GM12873 (cell line): ENCODE measurements around the gene GPC5.

ENCODE experiments used
- TF ChIP-seq, protein P1 (sequence below): IDR thresholded peaks from 2 replicates; pipeline ENCODE4 v1.5.1; 2012; ENCODE audit warnings: low read depth, mild to moderate bottlenecking, moderate library complexity, low read length, control low read depth; ENCODE audit not compliant: insufficient read depth; ENCODE audit errors: missing control alignments

The GPC5 gene

GRCh38 chr13:91355099-91355825 is 43.2 kb upstream of the GPC5 start:
- TF ChIP-seq, protein P1, sequence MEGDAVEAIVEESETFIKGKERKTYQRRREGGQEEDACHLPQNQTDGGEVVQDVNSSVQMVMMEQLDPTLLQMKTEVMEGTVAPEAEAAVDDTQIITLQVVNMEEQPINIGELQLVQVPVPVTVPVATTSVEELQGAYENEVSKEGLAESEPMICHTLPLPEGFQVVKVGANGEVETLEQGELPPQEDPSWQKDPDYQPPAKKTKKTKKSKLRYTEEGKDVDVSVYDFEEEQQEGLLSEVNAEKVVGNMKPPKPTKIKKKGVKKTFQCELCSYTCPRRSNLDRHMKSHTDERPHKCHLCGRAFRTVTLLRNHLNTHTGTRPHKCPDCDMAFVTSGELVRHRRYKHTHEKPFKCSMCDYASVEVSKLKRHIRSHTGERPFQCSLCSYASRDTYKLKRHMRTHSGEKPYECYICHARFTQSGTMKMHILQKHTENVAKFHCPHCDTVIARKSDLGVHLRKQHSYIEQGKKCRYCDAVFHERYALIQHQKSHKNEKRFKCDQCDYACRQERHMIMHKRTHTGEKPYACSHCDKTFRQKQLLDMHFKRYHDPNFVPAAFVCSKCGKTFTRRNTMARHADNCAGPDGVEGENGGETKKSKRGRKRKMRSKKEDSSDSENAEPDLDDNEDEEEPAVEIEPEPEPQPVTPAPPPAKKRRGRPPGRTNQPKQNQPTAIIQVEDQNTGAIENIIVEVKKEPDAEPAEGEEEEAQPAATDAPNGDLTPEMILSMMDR: no peak

DNA sequence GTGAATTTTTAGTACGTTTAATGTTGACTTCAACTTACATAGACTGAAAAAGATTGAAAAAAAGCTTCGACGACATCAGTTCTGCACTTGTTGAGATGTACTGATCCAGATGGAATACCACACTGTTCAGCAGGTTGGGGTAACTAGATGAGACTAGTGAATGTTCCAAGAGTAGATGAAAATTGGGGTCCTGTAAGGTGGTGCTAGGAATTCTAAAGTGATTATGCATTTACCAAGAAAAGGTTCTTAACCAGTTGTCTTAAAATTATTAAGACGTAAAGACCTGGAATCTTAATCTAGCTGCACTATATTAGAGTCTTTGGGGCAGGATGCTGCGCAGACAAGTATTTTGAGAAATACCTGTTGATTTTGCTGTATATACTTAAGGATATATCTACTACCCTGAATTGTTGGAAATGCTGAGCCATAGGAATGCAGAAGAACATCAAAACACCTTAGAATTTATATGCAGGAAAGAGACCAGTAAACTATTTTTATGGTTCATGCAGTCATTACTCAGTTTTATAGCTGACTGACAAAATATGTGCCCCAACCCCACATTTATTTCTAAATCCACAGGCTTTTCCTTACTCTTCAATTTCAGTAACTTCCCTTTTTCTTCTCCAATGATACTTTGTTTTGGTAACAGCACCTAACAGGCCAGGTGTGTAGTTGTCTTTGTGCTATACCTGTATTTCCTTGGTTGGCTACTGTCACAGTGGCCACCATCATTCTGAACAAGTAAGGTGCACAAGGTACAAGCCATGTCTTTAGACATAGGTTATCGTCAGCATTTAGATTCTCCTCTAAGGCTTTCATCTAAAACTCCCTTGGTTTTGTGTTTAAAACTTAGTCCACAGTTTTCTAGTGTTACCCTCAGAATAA is 42.4 kb upstream of the GPC5 start:
- TF ChIP-seq, protein P1: no peak

- TF ChIP-seq, protein P1: no peak
Observed at GRCh38 chr13:91356919-91357612, 41.4 kb upstream of the GPC5 start.

DNA sequence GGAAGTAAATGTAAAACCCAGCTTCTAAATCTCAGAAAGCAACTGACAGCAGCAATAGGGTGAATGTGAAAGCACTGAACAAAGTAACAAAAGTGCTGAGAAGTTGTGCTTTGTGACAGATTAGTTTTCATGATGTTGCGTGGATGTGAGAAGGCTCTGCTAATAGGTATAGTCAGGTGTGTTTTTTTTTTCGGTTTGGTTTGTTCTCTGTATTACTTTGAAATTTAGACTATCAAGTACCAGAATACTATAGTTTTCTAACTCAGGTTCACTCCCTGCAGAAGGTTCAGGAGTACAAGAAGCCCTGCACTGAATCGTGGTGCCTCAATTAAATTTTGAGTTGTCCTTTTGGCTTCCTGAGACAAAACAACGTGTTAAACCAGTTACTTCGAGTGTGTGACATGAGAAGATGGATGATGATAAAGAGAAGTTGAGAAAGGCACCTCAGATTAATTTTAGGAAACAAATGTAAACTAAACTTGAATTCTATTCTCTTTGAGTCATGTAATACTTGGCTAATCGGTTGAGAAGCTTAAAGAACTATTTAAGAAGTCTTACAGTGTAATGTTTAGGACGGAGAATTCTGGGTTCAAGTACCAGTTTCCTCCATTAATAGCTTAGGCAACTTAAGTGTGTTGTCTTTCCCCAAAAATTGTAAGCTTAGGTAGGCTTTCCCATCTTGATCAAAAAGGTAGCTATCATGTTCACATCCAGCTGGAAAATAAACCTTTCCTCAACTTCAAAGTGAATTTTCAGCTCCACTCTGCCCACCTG is 40.6 kb upstream of the GPC5 start:
- TF ChIP-seq, protein P1: no peak

DNA sequence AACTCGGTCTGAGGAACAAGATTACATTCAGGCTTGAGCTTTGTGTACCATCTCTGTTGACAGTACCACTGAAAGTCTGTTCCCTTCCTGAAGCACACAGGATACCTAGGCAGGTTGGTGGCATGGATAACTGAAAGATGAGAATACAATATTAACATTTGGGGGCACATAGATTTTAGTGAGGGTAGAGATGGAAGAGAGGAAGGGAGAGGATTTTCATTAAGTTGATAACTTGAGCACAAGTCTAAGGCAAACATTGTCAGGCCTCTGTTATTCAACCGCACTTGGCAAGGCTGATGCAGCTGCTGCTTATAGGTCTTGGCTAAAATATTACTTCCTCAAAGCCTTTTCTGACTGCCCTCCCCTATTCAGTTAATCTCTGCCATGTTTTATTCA is 40.0 kb upstream of the GPC5 start:
- TF ChIP-seq, protein P1: no peak

DNA sequence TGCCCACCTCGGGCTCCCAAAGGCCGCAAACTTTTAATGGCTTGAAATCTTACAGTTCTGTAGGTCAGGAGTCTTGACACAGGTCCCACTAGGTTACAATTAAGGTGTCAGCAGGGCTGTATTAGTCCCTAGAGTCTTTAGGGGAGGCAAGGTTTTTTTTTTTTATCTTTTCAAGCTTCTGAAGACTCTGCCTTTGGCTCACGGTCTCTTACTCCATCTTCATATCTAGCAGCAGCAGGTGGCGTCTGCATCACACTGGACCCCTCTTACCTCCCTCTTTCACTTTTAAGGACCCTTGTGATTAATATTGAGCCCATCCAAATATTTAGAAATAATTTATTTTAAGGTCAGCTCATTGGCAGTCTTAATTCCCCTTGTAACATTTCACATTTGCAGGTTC is 39.3 kb upstream of the GPC5 start:
- TF ChIP-seq, protein P1: no peak
